ENCODE results near the gene PLXNA1.
A peak's percentile ranks its signal among the peaks of the same experiment; 100 is the strongest.

The PLXNA1 gene

DNA sequence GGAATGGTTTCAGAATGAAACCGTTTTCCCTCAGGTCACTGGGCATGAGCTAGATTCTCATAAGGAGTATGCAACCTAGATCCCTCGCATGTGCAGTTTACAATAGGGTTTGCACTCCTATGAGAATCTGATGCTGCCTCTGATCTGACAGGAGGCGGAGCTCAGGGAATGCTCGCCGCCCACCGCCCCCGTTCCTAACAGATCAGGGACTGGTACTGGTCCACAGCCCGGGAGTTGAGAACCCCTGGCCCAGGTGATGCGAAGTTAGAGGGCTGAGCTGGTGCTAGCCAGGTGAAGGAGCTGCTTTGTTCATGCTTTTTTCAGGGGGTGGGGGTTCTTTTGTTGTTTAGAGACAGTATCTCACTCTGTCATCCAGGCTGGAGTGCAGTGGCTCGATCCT is 15.5 kb upstream of the PLXNA1 start:
- DNase-seq (ENCODE audit: low spot score) = no peak

DNA sequence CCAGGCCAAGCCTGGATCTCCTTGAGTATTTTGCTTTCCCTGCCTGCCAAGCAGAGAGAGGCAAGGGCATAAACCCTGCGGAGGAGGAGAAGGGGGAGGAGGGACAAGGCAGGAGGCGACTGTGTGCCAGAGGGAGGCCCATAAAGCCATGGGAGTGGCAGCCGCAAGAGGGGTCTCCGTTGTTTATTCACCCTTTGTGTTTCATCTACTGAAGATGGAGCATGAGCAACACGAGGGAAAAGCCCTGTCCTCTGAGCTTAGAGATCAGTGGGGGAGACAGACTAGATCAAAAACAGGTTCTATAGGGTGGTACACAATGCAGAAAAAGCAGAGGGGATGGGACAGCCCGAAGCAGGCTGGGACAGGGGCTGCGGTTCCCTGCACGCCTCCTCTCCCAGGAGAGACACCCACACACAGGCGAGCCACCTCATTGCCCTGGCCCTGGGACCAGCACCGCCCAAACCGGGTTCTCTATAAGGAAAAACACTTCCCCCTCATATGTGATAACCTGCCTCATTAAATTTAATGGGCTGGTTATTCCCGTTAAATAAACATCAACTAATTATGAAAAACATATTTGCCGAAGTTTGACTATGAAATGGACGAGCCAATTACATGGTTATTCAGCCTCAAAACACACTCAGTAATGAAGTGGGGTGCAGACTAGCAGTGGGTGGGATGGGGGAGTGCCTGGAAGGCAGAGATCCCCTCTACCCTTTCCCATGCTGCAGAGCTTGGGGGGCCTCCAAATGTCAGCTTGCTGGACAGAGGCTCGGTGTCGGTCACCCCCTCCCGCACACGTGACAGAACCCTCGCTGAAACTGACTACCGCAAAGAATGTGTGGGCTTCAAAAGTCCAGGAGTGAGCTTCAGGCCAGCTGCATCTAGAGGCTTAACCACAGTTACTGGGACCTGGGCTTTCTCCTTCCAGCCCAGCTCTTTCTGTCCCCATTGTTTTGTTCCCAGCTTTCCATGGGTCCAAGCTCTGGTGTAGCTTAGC is 14.2 kb upstream of the PLXNA1 start:
- DNase-seq (ENCODE audit: low spot score) = no peak

DNA sequence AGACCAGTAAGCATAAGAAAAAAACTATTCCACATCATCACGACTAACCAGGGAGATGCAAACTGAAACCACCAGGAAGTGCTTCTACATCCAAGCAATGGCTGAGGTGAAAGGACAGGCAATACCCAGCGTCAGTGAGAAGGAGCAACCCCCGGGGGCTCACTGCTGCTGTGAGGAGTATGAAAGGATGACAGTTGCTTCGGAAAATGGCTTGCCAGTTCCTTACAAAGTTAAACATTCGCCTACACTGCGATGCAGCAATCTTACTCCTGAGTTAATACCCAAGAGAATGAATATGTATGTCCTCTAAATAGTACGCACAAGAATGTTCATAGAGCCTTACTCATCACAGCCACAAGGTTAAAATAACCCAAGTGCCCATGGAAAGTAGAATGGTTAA is 13.3 kb upstream of the PLXNA1 start:
- no peak for DNase-seq (ENCODE audit: low spot score)

DNA sequence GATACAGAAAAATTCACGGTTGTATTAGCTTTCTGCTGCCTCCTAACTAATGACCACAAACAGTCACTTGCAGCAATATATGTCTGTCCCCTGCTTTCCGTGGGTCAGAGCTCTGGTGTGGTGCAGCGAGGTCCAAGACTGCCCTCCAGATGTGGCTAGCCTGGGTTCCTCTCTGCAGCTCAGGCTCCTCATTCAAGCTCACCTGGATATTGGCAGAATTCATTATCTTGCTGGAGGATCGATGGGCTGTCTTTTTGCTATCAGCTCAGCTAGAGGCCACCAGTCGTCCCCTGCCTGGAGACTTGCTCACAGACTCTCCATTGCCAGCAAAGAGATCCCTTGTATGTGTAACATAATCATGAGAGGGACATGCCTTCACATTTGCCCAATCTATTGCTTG is 12.8 kb upstream of the PLXNA1 start:
- DNase-seq (ENCODE audit: low spot score) = no peak

DNA sequence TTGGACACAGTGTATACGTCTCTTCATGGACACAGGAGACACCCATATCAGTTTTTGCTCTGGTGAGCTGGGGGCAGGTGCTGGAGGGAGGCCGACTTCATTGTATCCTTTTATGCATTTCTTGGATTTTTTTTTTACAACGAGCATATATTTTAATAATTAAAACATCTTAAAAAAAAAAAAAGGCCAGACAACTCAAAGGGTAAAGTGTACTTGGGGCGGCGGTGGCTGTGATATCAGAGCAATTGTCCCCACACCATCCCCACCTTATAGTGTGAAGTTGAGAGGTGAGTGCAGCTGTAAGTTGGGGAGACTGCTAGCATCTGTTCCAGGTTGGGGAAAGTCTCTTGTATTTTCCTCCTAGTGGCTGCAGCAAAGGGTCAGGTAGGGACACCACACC is 12.0 kb upstream of the PLXNA1 start:
- DNase-seq (ENCODE audit: low spot score) = no peak

DNA sequence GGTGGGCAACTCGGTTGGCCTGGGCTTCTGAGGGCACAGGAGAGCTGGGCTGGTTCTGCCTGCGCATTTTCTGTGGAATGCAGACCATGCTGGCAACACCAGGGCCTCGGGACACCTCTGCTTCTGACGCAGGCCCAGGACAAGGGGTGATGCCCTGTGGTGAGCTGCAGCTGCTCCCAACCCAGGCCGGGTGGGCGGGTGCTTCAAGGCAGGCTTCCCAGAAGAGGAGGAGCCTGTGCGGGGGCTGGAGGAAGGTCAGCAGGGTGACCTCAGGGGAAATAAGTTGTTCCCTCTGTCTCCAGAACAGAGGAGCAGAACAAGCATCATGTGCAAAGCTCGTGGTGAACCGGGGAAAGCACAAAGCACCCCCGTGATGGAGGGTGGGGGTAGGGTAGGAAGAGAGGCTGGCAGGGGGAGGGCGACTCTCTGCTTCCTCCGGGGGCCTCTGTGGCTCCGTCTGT is 11.0 kb upstream of the PLXNA1 start:
- no peak for DNase-seq (ENCODE audit: low spot score)

DNA sequence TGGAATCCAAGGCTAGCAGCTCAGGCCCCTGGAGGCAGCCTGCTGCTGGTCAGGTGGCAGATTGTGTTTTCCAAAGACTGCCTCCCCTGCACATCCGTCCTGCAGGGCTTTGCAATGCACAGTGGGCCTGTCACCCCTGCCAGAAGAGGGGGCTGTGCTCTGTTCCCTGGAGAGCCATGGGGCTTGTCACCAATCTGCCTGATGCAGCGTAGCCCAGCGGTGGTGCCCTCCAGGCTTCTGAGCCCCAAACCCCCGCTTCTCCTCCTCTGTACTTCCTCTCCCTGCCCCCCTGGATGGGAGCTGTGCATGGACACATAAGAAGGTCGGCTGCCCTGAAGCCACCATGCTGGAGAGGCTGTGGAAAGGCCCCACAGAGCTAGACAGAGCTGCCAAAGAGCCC is 10.0 kb upstream of the PLXNA1 start:
- DNase-seq (ENCODE audit: low spot score) = no peak

DNA sequence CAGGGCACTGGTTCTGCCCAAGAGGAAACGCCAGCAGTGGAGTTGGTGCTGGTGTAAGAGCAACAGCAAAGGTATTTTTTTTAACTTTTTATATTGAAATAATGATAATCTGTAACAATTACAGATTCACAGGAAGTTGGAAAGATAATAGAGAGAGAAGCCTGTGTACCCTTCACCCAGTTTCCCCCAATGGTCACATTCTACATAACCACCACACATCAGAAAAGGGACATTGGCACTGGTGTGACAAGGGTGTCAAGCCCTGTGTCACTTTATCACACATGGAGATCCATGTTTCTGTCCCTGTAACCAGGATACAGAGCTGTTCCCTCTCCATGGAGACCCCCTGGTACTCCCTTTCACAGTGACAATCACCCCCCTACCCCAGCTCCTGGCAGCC is 9.1 kb upstream of the PLXNA1 start:
- DNase-seq (ENCODE audit: low spot score) = no peak

DNA sequence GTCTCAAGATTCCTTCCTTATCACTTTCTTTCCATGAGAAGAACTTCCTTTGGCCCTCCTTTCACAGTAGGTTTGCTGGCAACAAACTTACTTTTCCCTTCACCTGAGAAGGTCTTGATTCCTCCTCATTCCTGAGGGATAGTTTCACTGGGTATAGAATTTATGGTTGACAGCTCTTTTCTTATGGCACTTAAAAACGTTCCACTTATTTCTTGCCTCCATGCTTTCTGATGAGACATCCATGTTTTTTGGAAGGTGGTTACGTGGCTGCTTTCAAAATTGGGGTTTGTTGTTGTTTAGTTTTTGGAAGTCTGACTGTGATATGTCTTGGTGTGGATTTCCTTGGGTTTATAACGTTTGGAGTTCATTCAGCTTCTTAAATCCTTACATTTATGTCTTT is 8.2 kb upstream of the PLXNA1 start:
- no peak for DNase-seq (ENCODE audit: low spot score)

DNA sequence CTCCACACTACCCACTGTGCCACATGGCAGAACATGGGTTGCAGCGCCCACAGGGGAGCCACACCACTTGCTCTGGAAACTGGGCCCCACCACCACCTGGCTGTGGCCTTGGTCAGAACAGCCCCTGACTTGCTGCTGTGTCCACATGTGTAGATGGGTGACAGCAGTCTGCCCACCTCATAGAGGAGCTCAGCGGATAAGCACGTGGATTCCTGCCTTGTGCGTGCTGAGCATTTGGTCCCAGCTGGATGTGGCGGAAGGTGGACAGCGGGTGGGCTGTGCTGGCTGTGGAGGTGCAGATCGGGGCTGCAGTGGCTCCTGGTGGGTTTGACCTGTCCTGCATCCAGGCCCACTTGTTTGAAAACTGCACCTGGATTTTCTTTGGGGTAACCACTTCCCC is 6.0 kb upstream of the PLXNA1 start:
- no peak for DNase-seq (ENCODE audit: low spot score)

DNA sequence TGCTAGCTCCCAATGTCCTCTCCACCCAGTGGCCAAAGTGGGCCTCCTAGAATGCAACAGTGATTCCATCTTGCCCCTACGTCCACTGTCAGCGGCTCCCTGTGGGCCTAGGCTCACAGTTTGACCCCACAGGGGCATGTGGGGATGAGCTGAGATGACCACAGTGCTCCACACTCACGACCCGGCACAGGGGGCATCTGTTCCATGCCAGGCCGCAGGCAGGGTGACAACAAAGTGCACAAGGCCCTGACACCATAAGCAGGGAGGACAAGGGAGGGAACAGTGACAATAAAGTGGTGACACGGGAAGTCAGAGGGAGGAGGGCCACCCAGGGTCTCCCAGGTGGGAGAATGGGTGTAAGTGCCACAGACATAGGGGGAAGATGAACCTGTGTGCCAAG is 5.1 kb upstream of the PLXNA1 start:
- no peak for DNase-seq (ENCODE audit: low spot score)

DNA sequence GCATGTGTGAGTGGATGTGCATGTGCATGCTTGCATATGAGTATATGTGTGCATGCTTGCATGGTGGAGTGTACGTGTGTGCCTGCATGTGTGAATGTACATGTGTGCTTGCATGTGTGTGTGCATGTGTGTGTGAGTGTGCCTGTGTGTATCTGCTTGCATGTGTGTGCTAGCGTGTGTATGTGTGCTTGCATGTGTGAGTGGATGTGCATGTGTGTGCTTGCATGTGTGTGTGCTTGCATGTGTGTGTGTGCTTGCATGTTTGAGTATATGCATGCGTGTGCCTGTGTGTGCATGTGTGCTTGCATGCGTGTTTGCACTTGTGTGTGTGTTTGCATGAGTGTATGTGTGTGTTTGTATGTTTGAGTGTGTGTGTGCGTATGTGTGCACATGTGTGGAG is 4.6 kb upstream of the PLXNA1 start:
- DNase-seq (ENCODE audit: low spot score) = no peak

DNA sequence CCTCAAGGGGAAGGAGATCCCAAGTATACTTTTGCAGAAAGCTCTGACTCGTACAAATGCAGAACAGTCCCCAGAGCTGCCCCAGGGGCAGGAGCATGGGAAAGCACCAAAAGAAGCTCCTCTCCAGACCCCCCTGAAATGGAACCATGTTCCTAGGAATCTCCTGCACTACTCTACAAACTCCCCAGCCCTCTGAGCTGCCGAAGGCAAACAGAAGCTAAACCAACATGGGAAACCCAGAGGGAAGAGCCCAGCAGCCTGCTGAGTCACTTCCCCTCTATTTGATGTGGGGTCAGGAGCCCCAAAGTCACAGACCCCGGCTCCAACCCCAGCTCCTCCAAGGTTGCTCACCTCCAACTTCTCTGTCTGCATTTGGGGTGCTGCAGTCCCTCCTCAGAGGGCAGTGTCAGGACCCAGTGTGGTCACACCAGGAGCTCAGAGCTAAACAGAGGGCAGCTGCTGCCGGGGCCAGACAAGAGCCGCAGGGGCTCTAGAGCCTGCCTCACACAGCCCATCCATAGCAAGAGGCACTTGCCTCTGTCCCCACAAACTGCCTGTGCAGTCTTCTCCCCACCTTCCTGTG is 3.8 kb upstream of the PLXNA1 start:
- no peak for DNase-seq (ENCODE audit: low spot score)

DNA sequence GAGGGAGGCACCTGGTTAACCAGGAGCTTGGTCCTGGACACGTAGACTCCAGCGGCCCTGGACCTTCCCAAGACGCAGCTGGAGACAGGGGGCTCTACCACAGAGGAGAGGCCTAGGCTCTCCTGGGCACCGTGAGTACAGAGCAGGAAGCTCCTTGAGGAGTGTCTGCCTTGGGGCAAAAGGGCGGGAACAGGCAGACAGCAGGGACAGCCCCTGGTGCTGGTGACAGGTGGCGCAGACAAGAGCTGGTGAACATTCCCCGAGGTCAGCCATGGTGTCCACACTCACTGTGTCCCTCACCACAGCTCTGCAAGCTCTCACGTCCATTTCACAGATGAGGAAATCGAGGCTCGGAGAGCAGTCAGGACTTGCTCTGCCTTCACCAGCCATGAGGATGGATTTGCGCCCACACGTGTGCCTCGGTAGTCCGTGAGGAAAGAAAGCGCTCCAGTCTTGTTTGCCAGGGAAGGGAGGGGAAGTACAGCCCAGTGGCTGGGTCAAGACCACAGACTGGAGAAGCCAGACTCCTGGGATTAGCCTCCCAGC is 2.6 kb upstream of the PLXNA1 start:
- DNase-seq (ENCODE audit: low spot score) = no peak

DNA sequence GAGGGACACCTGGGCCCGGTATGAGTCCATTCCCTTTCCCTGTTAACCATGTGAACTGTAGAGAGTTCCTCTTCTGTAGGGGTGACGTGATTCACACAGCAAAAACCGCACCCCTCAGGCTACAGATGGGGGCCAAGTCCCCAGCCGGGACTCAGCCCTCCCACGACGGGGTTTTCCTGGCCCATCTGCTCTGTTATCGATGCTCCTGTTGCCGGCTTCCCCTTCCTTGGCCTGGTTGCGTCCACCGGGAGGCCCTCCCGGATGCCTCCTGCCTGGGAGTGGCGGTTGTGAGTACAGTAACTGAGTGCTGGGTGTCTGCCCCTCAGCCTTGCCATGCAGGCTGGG is 817 bp upstream of the PLXNA1 start:
- DNase-seq (ENCODE audit: low spot score) = no peak

DNA sequence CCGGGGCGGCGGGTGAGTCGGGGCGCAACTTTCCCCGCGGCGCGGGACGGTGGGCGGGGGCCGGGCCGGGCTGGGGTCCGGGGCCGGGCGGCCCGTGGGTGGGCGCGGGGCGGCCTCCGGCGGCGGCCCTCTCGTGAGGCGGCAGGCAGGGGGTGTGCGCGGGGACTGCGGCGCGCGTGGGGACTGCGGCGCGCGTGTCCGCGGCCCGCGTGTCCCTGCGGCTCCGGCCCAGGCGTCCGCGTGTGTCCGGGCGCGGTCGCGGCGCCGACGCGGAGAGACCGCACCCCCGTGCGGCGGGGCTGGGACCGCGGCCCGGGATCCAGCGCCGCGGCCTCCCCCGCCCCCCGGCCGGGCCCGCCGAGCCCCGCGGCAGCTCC is 349 bp downstream of the PLXNA1 start:
- DNase-seq (ENCODE audit: low spot score) = no peak

DNA sequence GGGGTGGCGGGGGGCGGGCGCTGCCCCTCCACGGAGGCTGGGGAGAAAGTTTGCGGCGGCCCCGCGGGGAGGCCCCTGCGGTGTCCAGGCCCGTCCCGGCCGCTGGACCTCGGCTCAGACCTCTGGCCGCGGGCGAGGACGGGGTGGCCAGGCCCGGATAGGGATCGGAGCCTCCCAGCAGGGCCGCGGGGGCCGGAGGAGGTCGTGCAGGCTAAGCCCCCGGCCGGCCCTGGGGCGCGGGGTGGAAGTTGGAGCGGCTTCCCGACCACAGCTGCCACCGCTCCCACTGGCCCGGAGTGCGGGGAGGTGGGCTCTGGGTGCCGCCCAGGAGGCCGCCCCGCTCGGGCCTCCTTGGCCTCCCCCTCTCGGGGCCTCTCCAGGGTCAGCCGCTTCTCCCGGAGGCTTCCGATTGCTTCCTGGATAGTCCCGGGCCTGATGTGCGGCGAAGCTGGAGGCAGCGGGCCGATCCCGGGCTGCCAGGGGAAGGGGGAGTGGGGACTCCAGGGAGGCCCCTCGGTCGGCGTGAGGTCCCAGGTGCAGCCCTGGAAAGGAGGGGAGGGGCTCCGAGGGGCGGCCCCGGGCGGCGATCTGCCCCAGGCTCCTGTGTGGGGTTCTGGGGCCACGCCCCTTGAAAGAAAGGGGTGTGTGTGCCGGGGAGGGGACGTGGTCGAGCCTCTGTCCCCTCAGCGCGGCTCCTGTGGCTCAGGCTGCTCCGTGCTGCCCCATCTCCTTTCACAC is 907 bp downstream of the PLXNA1 start:
- DNase-seq (ENCODE audit: low spot score) = peak; percentile 74

DNA sequence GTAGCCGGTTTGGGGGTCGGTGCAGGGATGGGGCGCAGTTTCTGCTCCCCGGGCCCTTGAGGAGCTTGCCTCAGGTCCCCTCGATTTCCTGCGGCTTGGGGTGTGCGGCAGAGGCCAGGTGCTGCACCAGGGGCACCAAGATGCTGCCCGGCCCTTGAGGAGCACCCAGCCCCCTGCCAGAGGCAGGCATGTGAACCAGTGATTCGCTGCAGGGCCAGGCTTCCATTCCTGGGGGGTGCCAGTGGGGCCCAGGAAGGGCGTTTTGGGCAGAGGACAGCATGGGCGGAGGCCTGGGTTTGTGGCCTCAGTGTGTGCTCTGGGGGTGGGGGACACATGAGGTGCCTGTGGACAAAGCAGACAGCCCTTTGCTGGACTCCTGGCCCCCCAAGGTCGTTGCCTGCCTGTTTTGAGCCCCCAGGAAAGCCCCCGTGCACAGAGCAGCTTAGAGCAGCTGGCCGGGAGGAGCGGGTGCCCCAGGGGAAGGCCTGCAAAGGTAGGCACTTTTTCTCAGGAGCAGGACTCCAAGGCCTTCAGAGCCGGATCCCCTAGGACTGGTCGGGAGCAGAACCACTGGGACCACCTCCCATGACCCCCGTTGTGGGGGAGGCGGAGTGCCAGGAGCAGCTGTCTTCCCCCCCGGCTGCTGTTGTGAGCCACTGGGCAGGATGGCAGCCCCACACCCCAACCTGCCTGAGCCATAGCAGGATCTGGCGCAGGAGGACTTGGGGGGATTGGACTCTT is 1.6 kb downstream of the PLXNA1 start:
- no peak for DNase-seq (ENCODE audit: low spot score)

DNA sequence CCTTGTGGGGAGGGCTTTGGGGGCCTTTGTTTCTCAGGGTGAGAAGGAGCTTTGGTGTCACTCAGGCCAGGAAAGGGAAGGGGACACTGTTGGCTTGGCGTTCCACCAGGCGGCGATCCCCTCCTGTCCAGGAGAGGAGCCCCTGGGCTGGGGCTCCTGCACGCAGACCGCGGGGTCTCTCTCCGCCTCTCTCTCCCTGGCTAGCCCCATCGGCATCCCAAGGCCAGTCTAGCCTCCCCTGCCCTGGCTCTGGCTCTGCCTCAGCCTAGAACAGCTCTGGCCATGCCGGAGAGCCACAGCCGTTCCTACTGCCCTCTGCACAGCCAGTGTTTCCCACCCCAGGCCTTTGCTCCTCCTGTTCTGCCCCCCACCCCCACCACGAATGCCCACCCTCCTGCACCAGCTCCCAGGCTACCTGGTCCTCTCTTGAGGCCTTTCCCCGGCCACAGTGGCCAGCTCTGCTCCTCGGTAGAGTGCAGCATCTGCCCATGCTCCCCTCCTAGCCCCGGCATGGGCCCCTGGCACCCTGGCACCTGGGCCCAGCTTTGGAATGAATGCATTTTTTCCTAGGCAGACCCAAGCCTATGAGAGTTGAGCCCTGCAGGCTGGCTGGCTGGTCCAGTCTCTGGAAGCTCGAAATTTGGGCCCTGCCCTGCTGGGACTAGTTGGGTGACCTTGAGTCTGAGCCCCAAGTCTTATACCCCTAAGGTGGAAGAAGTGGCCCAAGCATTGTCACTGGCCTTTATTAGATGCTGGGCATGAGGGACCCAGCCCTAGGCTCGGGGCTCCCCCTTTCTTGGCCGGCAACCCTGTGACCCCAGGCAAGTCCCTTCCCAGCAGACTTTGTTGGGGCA is 2.4 kb downstream of the PLXNA1 start:
- DNase-seq (ENCODE audit: low spot score) = no peak

DNA sequence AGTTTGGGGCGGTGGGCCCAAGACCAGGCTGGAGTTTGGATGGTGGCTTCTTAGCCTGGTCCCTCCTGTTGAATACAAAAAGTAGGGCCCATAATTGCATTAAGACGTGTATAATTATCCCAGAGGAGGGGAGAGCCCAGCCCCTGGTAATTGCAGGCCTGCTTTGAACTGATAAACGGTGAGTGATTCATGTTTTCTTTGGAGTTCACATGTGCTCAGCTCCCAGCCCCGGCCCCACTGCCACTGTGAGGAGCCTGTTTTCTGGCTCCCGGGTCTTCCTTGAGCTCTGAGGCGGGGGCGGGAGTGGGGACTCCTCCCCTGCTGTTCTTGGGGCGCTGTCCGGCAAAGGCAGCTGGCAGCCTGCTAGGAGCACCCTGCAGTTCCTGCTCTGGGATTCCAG is 3.1 kb downstream of the PLXNA1 start:
- no peak for DNase-seq (ENCODE audit: low spot score)

DNA sequence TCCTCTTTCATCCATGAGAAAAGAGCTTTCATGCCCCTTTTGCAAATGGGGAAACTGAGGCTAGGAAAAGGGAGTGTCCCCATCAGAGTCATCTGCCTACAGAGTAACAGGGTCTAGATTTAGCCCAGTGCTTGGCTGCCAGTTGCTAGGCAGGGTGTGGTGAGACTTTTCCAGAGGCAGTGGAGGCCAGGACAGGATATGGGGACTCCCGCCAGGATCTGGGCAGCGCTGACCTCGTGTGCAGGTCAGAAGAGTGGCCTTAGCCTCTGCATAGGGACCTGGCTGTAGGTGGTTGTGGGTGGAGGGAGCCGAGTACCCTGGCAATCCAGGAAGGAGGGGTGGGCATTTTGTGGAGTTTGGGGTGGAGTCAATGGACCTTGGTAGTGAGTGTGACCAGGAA is 4.2 kb downstream of the PLXNA1 start:
- no peak for DNase-seq (ENCODE audit: low spot score)
